Ovary (tissue), 9 donors: ENCODE measurements around the gene ARID5B. TPM values are rescaled to one million over a fixed set of nuclear protein-coding genes. Genes with fewer than 3 reads are reported as not detected.

Source experiments
- DNase-seq, 5 donors: peaks; one replicate each; pipeline ENCODE4 v3.0.0-alpha.2; 2019 to 2020
- H3K27ac ChIP-seq, 2 donors: fragments of 200-600 bp; one replicate each; pipeline versions ENCODE4 v1.5.1 to v1.8.0; 2019 to 2022
- H3K27me3 ChIP-seq: fragments of 200-600 bp; one replicate; pipeline ENCODE4 v1.8.0; 2022
- H3K36me3 ChIP-seq: fragments of 200-600 bp; sonication (generic); one replicate; pipeline ENCODE4 v1.5.1; 2019
- H3K4me1 ChIP-seq: one replicate; pipeline ENCODE4 v1.8.1; 2013; ENCODE audit warnings: mild to moderate bottlenecking, moderate library complexity; ENCODE audit not compliant: insufficient read depth
- H3K4me3 ChIP-seq: fragments of 200-600 bp; sonication (generic); one replicate; pipeline ENCODE4 v1.5.1; 2017
- H3K9me3 ChIP-seq, 2 donors: fragments of 200-600 bp in 1 of 2; sonication (generic) in 1 of 2; one replicate each; pipeline versions ENCODE4 v1.5.1 to v1.8.1; 2013 to 2019; ENCODE audit warnings: mild to moderate bottlenecking in 1 of 2, moderate library complexity in 1 of 2
- CTCF ChIP-seq, 3 donors: fragments of 450-650 bp in 2 of 3; fragments of 200-600 bp in 1 of 3; IDR thresholded peaks; one replicate each; pipeline versions ENCODE4 v1.5.1 to v1.8.0; 2016 to 2022; ENCODE audit warnings: antibody characterized with exemption in 3 of 3, mild to moderate bottlenecking in 1 of 3
- EP300 ChIP-seq: sonication (generic); formaldehyde crosslinking; IDR thresholded peaks from one replicate; pipeline ENCODE4 v1.6.1; 2017; ENCODE audit warnings: antibody characterized with exemption
- POLR2A ChIP-seq: fragments of 450-650 bp; IDR thresholded peaks from one replicate; pipeline ENCODE4 v1.6.1; 2017; ENCODE audit warnings: antibody characterized with exemption, mild to moderate bottlenecking, moderate library complexity
- WGBS, 3 donors: extraction: QIAGEN DNeasy Blood & Tissue Kit in 1 of 3; methylation state at CpG; one replicate each; pipeline versions ENCODE4 v1.1.5 to v1.1.7; 2013 to 2017; 5-methylcytosine and 5-hydroxymethylcytosine counted together
- intact Hi-C, 4 donors: fragments of 100-400 bp; cut with DNase I; formaldehyde crosslinking; loops; one replicate each; pipeline versions ENCODE4 v1.11.0 to v1.15.1; 2022 to 2023
- polyA plus RNA-seq, 2 donors: library from polyadenylated mRNA; stranded (reverse); fragments of 200-250 nt in 1 of 2; fragments of 350-450 nt in 1 of 2; fragmentation: Illumina TruSeq in 1 of 2; extraction: RNeasy Lipid Tissue Mini Kit (QIAGEN cat#74804) in 1 of 2; gene quantifications; one replicate each; pipeline ENCODE4 v1.2.3, GENCODE V29; 2013 to 2014
- total RNA-seq, 7 donors: library from RNA; depleted of rRNA in 2 of 7; stranded (reverse); fragments of >200 nt in 2 of 7; fragmentation: NEBNext Ultra II Directional in 3 of 7; extraction: Animal tissue kit (Norgen Biotek cat#: 25700) in 3 of 7; gene quantifications; one replicate each; pipeline versions ENCODE4 v1.1.0 to v1.2.4, GENCODE V29; 2016 to 2023
- donor health status: DM: no; HTN: no; CAD: no; lungs with moderate emphysema.
- donor health status: DM: no; HTN: no; CAD: no.
- donor health status: Bipolar disorder and iron deficiency.
- donor health status: DM: yes; HTN: yes; CAD: no.
- donor health status: DM: no; HTN: no; CAD: no.
- donor health status: DM: yes; HTN: yes; CAD: no.

ARID5B gene
- total and polyA plus RNA-seq, 9 donors: 18.3 to 61.8 (median 28.3) TPM

GRCh38 chr10:62115321-62115720 is 213.8 kb downstream of the ARID5B start:
- Histone ChIP-seq H3K4me1 (no peaks in the 10 kb centered on the region), H3K27ac (no peak overlapping the region), H3K4me3 (no peak overlapping the region), H3K27me3 (no peaks in the 10 kb centered on the region), H3K9me3 (no peaks in the 10 kb centered on the region), H3K36me3 (no peaks in the 10 kb centered on the region)
- intact Hi-C loops: no loop called here
- 97 to 98% (median 97%) methylated on average over 4 of the region's 4 CpGs for WGBS, 3 donors
- DNase-seq: no peak
- TF ChIP-seq EP300 (no peak), CTCF (IDR thresholded peaks at IDR 0.05) (no peak), POLR2A (no peak)

GRCh38 chr10:62115842-62116241 is 214.3 kb downstream of the ARID5B start:
- Histone ChIP-seq H3K9me3 (no peaks in the 10 kb centered on the region), H3K4me1 (no peaks in the 10 kb centered on the region), H3K36me3 (no peaks in the 10 kb centered on the region), H3K4me3 (no peak overlapping the region), H3K27ac (no peak overlapping the region), H3K27me3 (no peaks in the 10 kb centered on the region)
- no peak for TF ChIP-seq CTCF (IDR thresholded peaks at IDR 0.05)
- no peak for TF ChIP-seq POLR2A
- DNase-seq: no peak
- intact Hi-C loops: no loop called here
- 88 to 97% (median 97%) methylated on average over 5 of the region's 5 CpGs for WGBS, 3 donors

- Histone ChIP-seq H3K36me3 (no peaks in the 10 kb centered on the region), H3K27ac (no peak overlapping the region), H3K4me3 (no peak overlapping the region), H3K9me3 (no peaks in the 10 kb centered on the region), H3K27me3 (no peaks in the 10 kb centered on the region), H3K4me1 (no peaks in the 10 kb centered on the region)
- no peak for DNase-seq
- intact Hi-C loops: no loop called here
- 88 to 92% (median 90%) methylated on average over 6 of the region's 6 CpGs for WGBS, 3 donors
- TF ChIP-seq POLR2A: no peak
- TF ChIP-seq EP300: no peak
- TF ChIP-seq CTCF (IDR thresholded peaks at IDR 0.05): no peak
Observed at GRCh38 chr10:62116896-62117295, 215.4 kb downstream of the ARID5B start.

- no peaks in the 10 kb centered on the region for H3K9me3 ChIP-seq
- no peak overlapping the region for H3K27ac ChIP-seq
- WGBS, 3 donors: 88 to 95% (median 92%) methylated on average over 1 of the region's 1 CpG
- no peaks in the 10 kb centered on the region for H3K4me1 ChIP-seq
- intact Hi-C loops: no loop called here
- H3K4me3 ChIP-seq: no peak overlapping the region
- no peak for DNase-seq
- H3K27me3 ChIP-seq: no peaks in the 10 kb centered on the region
- no peaks in the 10 kb centered on the region for H3K36me3 ChIP-seq
- TF ChIP-seq CTCF (IDR thresholded peaks at IDR 0.05) (no peak), EP300 (no peak), POLR2A (no peak)
Observed at GRCh38 chr10:62121187-62121530, 219.7 kb downstream of the ARID5B start.

GRCh38 chr10:62127975-62128374 is 226.5 kb downstream of the ARID5B start:
- no peak for DNase-seq
- Histone ChIP-seq H3K4me1 (no peaks in the 10 kb centered on the region), H3K36me3 (no peaks in the 10 kb centered on the region), H3K9me3 (no peaks in the 10 kb centered on the region), H3K4me3 (no peak overlapping the region), H3K27me3 (no peaks in the 10 kb centered on the region), H3K27ac (no peak overlapping the region)
- no peak for TF ChIP-seq EP300
- no peak for TF ChIP-seq CTCF (IDR thresholded peaks at IDR 0.05)
- no peak for TF ChIP-seq POLR2A
- intact Hi-C loops: no loop called here
- 85 to 96% (median 95%) methylated on average over 2 of the region's 2 CpGs for WGBS, 3 donors
